DND-41 (cell line): ENCODE data around the gene PDE8A.

Experiments
- EZH2 ChIP-seq: IDR thresholded peaks from 3 replicates; pipeline ENCODE4 v1.6.1; 2012; ENCODE audit warnings: borderline replicate concordance, low read depth, mild to moderate bottlenecking, moderate library complexity, low read length, inconsistent platforms; ENCODE audit not compliant: severe bottlenecking
- TF ChIP-seq, protein P1 (sequence below): IDR thresholded peaks from 2 replicates; pipeline ENCODE4 v1.5.1; 2012; ENCODE audit warnings: borderline replicate concordance, low read length, moderate library complexity, mild to moderate bottlenecking; ENCODE audit not compliant: poor library complexity, severe bottlenecking; ENCODE audit errors: extremely low read depth

DNA sequence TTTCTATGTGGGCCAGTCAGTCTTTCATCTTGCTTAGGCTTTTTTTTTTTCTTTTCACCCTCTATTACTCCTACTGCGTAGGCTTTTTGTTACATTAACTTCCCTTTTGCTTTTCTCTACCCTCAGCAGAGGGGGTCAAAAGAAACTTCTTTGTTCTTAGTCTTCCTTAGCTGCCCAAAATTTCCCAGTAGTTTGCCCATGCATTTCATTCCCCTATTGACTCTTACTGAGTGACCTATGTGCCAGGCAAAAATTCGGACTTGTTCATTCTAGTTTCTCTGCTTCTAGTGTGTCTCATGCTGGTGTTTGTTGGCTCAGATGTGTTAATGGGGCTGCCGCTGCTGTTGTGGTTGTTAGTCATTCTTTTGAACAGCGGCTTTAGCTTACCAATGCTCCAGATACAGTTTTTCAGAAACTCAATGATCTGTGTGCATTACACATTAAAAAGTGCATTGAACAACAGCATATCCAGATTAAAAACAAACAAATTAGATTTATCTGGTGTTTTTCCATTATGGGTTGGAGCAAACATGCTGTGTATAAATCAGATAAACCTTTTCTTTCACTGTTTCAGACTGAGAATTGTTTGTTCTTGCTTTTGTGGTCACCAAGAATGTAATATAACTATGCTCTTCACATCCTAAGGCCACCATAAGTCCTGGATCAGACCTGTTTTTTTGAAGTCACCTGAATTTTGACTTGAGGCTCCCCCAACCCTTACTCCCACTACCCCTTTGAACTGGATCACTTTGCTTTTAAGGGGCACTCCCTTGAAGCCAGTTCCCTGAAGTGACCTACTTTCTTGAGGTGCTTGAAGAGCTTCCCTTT, 43.1 kb downstream of the PDE8A start:
- TF ChIP-seq, protein P1, sequence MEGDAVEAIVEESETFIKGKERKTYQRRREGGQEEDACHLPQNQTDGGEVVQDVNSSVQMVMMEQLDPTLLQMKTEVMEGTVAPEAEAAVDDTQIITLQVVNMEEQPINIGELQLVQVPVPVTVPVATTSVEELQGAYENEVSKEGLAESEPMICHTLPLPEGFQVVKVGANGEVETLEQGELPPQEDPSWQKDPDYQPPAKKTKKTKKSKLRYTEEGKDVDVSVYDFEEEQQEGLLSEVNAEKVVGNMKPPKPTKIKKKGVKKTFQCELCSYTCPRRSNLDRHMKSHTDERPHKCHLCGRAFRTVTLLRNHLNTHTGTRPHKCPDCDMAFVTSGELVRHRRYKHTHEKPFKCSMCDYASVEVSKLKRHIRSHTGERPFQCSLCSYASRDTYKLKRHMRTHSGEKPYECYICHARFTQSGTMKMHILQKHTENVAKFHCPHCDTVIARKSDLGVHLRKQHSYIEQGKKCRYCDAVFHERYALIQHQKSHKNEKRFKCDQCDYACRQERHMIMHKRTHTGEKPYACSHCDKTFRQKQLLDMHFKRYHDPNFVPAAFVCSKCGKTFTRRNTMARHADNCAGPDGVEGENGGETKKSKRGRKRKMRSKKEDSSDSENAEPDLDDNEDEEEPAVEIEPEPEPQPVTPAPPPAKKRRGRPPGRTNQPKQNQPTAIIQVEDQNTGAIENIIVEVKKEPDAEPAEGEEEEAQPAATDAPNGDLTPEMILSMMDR: no peak
- TF ChIP-seq EZH2: no peak
